PFSK-1 (cell line): ENCODE results near the gene GBP7.

Experiments used
- FOXP2 ChIP-seq: optimal IDR thresholded peaks from 2 replicates; pipeline ENCODE3; 2011; ENCODE audit warnings: borderline replicate concordance, control low read depth, inconsistent platforms; ENCODE audit not compliant: insufficient read depth; ENCODE audit errors: extremely low read length, extremely low read depth
- POLR2AphosphoS5 ChIP-seq: IDR thresholded peaks from 2 replicates; pipeline ENCODE4 v1.6.1; 2012; ENCODE audit warnings: low read depth, mild to moderate bottlenecking, control low read depth, low read length, moderate library complexity
- REST ChIP-seq, 2 experiments: IDR thresholded peaks; 2 replicates each; pipeline versions ENCODE4 v1.6.1 to v1.8.0; 2011 to 2012; ENCODE audit warnings: low read depth in 2 of 2, low read length in 2 of 2, control low read depth in 1 of 2, inconsistent platforms in 1 of 2, mild to moderate bottlenecking in 1 of 2, moderate library complexity in 1 of 2; ENCODE audit not compliant: insufficient read depth in 1 of 2
- SIN3A ChIP-seq: IDR thresholded peaks from 2 replicates; pipeline ENCODE4 v1.6.1; 2012; ENCODE audit warnings: mild to moderate bottlenecking, low read length, moderate library complexity, borderline replicate concordance; ENCODE audit not compliant: insufficient read depth
- TAF1 ChIP-seq: IDR thresholded peaks from 2 replicates; pipeline ENCODE4 v1.6.1; 2012; ENCODE audit warnings: low read length, control low read depth, borderline replicate concordance; ENCODE audit not compliant: insufficient read depth

GBP7 gene

GRCh38 chr1:89151047-89151446, 24.8 kb downstream of the GBP7 start:
- TF ChIP-seq TAF1 (no peak), SIN3A (no peak), REST (IDR thresholded peaks at IDR 0.05; ENCODE audit: insufficient read depth in 1 of 2, low read depth in 2 of 2, low read length in 2 of 2) (no peak), POLR2AphosphoS5 (no peak), FOXP2 (no peak)

GRCh38 chr1:89149976-89150375, 25.8 kb downstream of the GBP7 start:
- TF ChIP-seq FOXP2 (no peak), SIN3A (no peak), POLR2AphosphoS5 (no peak), TAF1 (no peak), REST (IDR thresholded peaks at IDR 0.05; ENCODE audit: insufficient read depth in 1 of 2, low read depth in 2 of 2, low read length in 2 of 2) (no peak)

GRCh38 chr1:89149229-89149628, 26.6 kb downstream of the GBP7 start:
- no peak for TF ChIP-seq POLR2AphosphoS5

- TF ChIP-seq REST (IDR thresholded peaks at IDR 0.05; ENCODE audit: insufficient read depth in 1 of 2, low read depth in 2 of 2, low read length in 2 of 2) (no peak), SIN3A (no peak), TAF1 (no peak), POLR2AphosphoS5 (no peak), FOXP2 (no peak)
Measured at GRCh38 chr1:89147678-89148658, 27.8 kb downstream of the GBP7 start.

GRCh38 chr1:89146721-89147120, 29.1 kb downstream of the GBP7 start:
- no peak for TF ChIP-seq TAF1
- TF ChIP-seq SIN3A: no peak
- TF ChIP-seq POLR2AphosphoS5: no peak
- no peak for TF ChIP-seq REST (IDR thresholded peaks at IDR 0.05; ENCODE audit: insufficient read depth in 1 of 2, low read depth in 2 of 2, low read length in 2 of 2)
- TF ChIP-seq FOXP2: no peak
